Measurements from ENCODE around the gene ZNF827. TPM values are rescaled to one million over a fixed set of nuclear protein-coding genes. Genes with fewer than 3 reads are reported as not detected.

The ZNF827 gene
- total RNA-seq, 1 donor from 2014 or later: 116 TPM

- Mint-ChIP-seq H3K27me3 (ENCODE audit: low read depth) (no peaks in the 10 kb centered on the region), H3K4me3 (no peak overlapping the region), H3K27ac (peak overlapping the region; percentile 19), H3K4me1 (peaks cover 17% of the 10 kb centered on the region), H3K36me3 (peaks cover 40% of the 10 kb centered on the region), H3K9me3 (no peaks in the 10 kb centered on the region)
- TF ChIP-seq CTCF (IDR thresholded peaks at IDR 0.05; ENCODE audit: unreplicated experiment): no peak
- DNase-seq (ENCODE audit: low spot score in 2 of 2, unreplicated experiment in 2 of 2): no peak
Measured at GRCh38 chr4:145830699-145831098, 107.9 kb downstream of the ZNF827 start.

- Mint-ChIP-seq H3K27ac (peak overlapping the region; percentile 67), H3K9me3 (no peaks in the 10 kb centered on the region), H3K4me1 (peaks cover 17% of the 10 kb centered on the region), H3K36me3 (peaks cover 44% of the 10 kb centered on the region), H3K27me3 (ENCODE audit: low read depth) (no peaks in the 10 kb centered on the region), H3K4me3 (no peak overlapping the region)
- no peak for TF ChIP-seq CTCF (IDR thresholded peaks at IDR 0.05; ENCODE audit: unreplicated experiment)
- DNase-seq (ENCODE audit: low spot score in 2 of 2, unreplicated experiment in 2 of 2): no peak
Measured at GRCh38 chr4:145829629-145830395, 108.8 kb downstream of the ZNF827 start.

- H3K27ac Mint-ChIP-seq: peak overlapping the region; percentile 23
- H3K9me3 Mint-ChIP-seq: no peaks in the 10 kb centered on the region
- H3K4me1 Mint-ChIP-seq: peaks cover 17% of the 10 kb centered on the region
- H3K4me3 Mint-ChIP-seq: no peak overlapping the region
- TF ChIP-seq CTCF (IDR thresholded peaks at IDR 0.05; ENCODE audit: unreplicated experiment): no peak
- no peaks in the 10 kb centered on the region for H3K27me3 Mint-ChIP-seq (ENCODE audit: low read depth)
- no peak for DNase-seq (ENCODE audit: low spot score in 2 of 2, unreplicated experiment in 2 of 2)
- peaks cover 44% of the 10 kb centered on the region for H3K36me3 Mint-ChIP-seq
Measured at GRCh38 chr4:145828802-145829485, 109.7 kb downstream of the ZNF827 start.

GRCh38 chr4:145827885-145828284 is 110.7 kb downstream of the ZNF827 start:
- Mint-ChIP-seq H3K27me3 (ENCODE audit: low read depth) (no peaks in the 10 kb centered on the region), H3K36me3 (peaks cover 39% of the 10 kb centered on the region), H3K27ac (peak overlapping the region; percentile 14), H3K4me3 (no peak overlapping the region), H3K9me3 (no peaks in the 10 kb centered on the region), H3K4me1 (peaks cover 17% of the 10 kb centered on the region)
- TF ChIP-seq CTCF (IDR thresholded peaks at IDR 0.05; ENCODE audit: unreplicated experiment): no peak
- no peak for DNase-seq (ENCODE audit: low spot score in 2 of 2, unreplicated experiment in 2 of 2)

- Mint-ChIP-seq H3K36me3 (peaks cover 38% of the 10 kb centered on the region), H3K27ac (no peak overlapping the region), H3K27me3 (ENCODE audit: low read depth) (no peaks in the 10 kb centered on the region), H3K9me3 (no peaks in the 10 kb centered on the region), H3K4me1 (peaks cover 25% of the 10 kb centered on the region), H3K4me3 (no peak overlapping the region)
- no peak for TF ChIP-seq CTCF (IDR thresholded peaks at IDR 0.05; ENCODE audit: unreplicated experiment)
- DNase-seq (ENCODE audit: low spot score in 2 of 2, unreplicated experiment in 2 of 2): no peak
Measured at GRCh38 chr4:145825255-145825654, 113.4 kb downstream of the ZNF827 start.

Data from mesothelial cell of epicardium (in vitro differentiated cells).